Placental pericyte (primary cell): ENCODE results near the gene PKP4. TPM values are rescaled to one million over a fixed set of nuclear protein-coding genes. Genes with fewer than 3 reads are reported as not detected.

Experiments
- small RNA-seq: library from RNA; depleted of rRNA; stranded (forward); fragments of <200 nt; gene quantifications from one replicate; pipeline ENCODE3, GENCODE V24; 2012; ENCODE audit warnings: low replicate concordance
- total RNA-seq: library from RNA; depleted of rRNA; stranded (reverse); fragments of >200 nt; gene quantifications from 2 replicates; pipeline ENCODE4 v1.2.3, GENCODE V29; 2012

PKP4 gene, protein sequence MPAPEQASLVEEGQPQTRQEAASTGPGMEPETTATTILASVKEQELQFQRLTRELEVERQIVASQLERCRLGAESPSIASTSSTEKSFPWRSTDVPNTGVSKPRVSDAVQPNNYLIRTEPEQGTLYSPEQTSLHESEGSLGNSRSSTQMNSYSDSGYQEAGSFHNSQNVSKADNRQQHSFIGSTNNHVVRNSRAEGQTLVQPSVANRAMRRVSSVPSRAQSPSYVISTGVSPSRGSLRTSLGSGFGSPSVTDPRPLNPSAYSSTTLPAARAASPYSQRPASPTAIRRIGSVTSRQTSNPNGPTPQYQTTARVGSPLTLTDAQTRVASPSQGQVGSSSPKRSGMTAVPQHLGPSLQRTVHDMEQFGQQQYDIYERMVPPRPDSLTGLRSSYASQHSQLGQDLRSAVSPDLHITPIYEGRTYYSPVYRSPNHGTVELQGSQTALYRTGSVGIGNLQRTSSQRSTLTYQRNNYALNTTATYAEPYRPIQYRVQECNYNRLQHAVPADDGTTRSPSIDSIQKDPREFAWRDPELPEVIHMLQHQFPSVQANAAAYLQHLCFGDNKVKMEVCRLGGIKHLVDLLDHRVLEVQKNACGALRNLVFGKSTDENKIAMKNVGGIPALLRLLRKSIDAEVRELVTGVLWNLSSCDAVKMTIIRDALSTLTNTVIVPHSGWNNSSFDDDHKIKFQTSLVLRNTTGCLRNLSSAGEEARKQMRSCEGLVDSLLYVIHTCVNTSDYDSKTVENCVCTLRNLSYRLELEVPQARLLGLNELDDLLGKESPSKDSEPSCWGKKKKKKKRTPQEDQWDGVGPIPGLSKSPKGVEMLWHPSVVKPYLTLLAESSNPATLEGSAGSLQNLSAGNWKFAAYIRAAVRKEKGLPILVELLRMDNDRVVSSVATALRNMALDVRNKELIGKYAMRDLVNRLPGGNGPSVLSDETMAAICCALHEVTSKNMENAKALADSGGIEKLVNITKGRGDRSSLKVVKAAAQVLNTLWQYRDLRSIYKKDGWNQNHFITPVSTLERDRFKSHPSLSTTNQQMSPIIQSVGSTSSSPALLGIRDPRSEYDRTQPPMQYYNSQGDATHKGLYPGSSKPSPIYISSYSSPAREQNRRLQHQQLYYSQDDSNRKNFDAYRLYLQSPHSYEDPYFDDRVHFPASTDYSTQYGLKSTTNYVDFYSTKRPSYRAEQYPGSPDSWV
- total RNA-seq, result 20.6 and 24.9 TPM in 2 replicates

GRCh38 chr2:158456309-158457066 lies at the start of gene PKP4, which contains the start of gene CCDC148:
PKP4 (plus strand) TSS chr2:158456952; CDS start chr2:158533185, 76,233 bp downstream.
CCDC148 (minus strand) TSS chr2:158456753; CDS start chr2:158456439, 314 bp downstream.

Small RNA genes lying within 50 kb of the gene (small RNA-seq; reads per million reads assigned to genes)
- gene AC005042.3 (not detected), gene RN7SL393P (not detected)

Other genes with a start within 250 kb of the PKP4 start
- under 0.01 and 0.86 TPM in 2 replicates for gene CCDC148, start 199 bp upstream of the PKP4 start, total RNA-seq